SK-N-SH (cell line): ENCODE measurements around the gene NOX5. TPM values are rescaled to one million over a fixed set of nuclear protein-coding genes. Genes with fewer than 3 reads are reported as not detected.

Source experiments
- CTCF ChIA-PET: fragments of 300-600, 350-600 bp; formaldehyde crosslinking; extraction: SDS; loops from one replicate; lab custom pipeline; 2021; lab: Yijun Ruan, JAX
- POLR2A ChIA-PET: fragments of 350-600 bp; sonication (Branson Sonifier 250); formaldehyde crosslinking; extraction: SDS; loops from one replicate; lab custom pipeline; 2020; ENCODE audit warnings: antibody characterized with exemption, inconsistent platforms; lab: Yijun Ruan, JAX
- DNase-seq: peaks from one replicate; pipeline ENCODE4 v3.0.0; 2012
- H2AFZ ChIP-seq: fragments of 200-600 bp; sonication (generic); 2 replicates; pipeline ENCODE4 v1.8.1; 2016; ENCODE audit warnings: antibody characterized with exemption, mild to moderate bottlenecking, low read depth
- H3F3A ChIP-seq: fragments of 200-600 bp; sonication (generic); replicated peaks from 2 replicates; pipeline ENCODE3; 2016; ENCODE audit warnings: antibody characterized with exemption, mild to moderate bottlenecking; ENCODE audit not compliant: insufficient read depth
- H3K27ac ChIP-seq, 2 experiments: fragments of 200-500 bp in 1 of 2; fragments of 200-600 bp in 1 of 2; sonication (Bioruptor generic) in 1 of 2; sonication (generic), shearing (Covaris generic) in 1 of 2; 2 replicates each; pipeline versions ENCODE4 v1.5.1 to v1.6.1; 2014 to 2016; ENCODE audit warnings: low read depth in 2 of 2, inconsistent platforms in 1 of 2, low read length in 1 of 2, mild to moderate bottlenecking in 1 of 2, mixed read lengths in 1 of 2
- H3K27me3 ChIP-seq: fragments of 200-600 bp; sonication (generic), shearing (Covaris generic); 2 replicates; pipeline ENCODE4 v1.6.1; 2016; ENCODE audit warnings: mixed run types; ENCODE audit not compliant: insufficient read depth
- H3K36me3 ChIP-seq, 2 experiments: fragments of 200-500 bp in 1 of 2; fragments of 200-600 bp in 1 of 2; sonication (Bioruptor generic) in 1 of 2; sonication (generic) in 1 of 2; replicated peaks in 1 of 2; 2 replicates each; pipeline versions ENCODE3 to v1.5.1; 2014 to 2016; ENCODE audit warnings: low read length in 1 of 2, mild to moderate bottlenecking in 1 of 2; ENCODE audit not compliant: insufficient read depth in 2 of 2, control insufficient read depth in 1 of 2
- H3K4me1 ChIP-seq, 2 experiments: fragments of 200-500 bp in 1 of 2; fragments of 200-600 bp in 1 of 2; sonication (Bioruptor generic) in 1 of 2; sonication (generic), shearing (Covaris generic) in 1 of 2; 2 replicates each; pipeline versions ENCODE4 v1.5.1 to v1.6.1; 2014 to 2016; ENCODE audit warnings: low read depth in 1 of 2, low read length in 1 of 2, mixed run types in 1 of 2; ENCODE audit not compliant: insufficient read depth in 2 of 2, control insufficient read depth in 1 of 2
- H3K4me2 ChIP-seq: fragments of 200-600 bp; sonication (generic), shearing (Covaris generic); 2 replicates; pipeline ENCODE4 v1.6.1; 2017; ENCODE audit warnings: mixed run types
- H3K4me3 ChIP-seq, 2 experiments: fragments of 200-500 bp in 1 of 2; fragments of 200-600 bp in 1 of 2; sonication (Bioruptor generic) in 1 of 2; sonication (generic), shearing (Covaris generic) in 1 of 2; 2 replicates each; pipeline versions ENCODE4 v1.5.1 to v1.8.1; 2014 to 2016; ENCODE audit warnings: low read depth in 2 of 2, inconsistent platforms in 1 of 2, low read length in 1 of 2, mild to moderate bottlenecking in 1 of 2, mixed read lengths in 1 of 2, moderate library complexity in 1 of 2
- H3K79me2 ChIP-seq: fragments of 200-600 bp; sonication (generic); 2 replicates; pipeline ENCODE4 v1.8.1; 2017; ENCODE audit warnings: mild to moderate bottlenecking; ENCODE audit not compliant: insufficient read depth
- H3K9ac ChIP-seq: fragments of 200-600 bp; sonication (generic); 2 replicates; pipeline ENCODE4 v1.6.1; 2017; ENCODE audit warnings: mixed run types
- H3K9me2 ChIP-seq: fragments of 200-600 bp; sonication (generic); 2 replicates; pipeline ENCODE4 v1.6.1; 2017; ENCODE audit warnings: mixed run types
- H3K9me3 ChIP-seq: fragments of 200-600 bp; sonication (generic); 2 replicates; pipeline ENCODE4 v1.6.1; 2017; ENCODE audit warnings: mixed run types, mild to moderate bottlenecking, moderate library complexity
- H4K20me1 ChIP-seq: fragments of 200-600 bp; sonication (generic); 2 replicates; pipeline ENCODE4 v1.6.1; 2017; ENCODE audit warnings: mild to moderate bottlenecking, mixed run types; ENCODE audit not compliant: insufficient read depth
- CHD2 ChIP-seq: fragments of 150-350 bp; IDR thresholded peaks from 2 replicates; pipeline ENCODE4 v1.6.1; 2018; ENCODE audit warnings: low read length; ENCODE audit not compliant: partially characterized antibody
- CTCF ChIP-seq: fragments of 200-600 bp; sonication (generic); IDR thresholded peaks from 2 replicates; pipeline ENCODE4 v1.6.1; 2017; ENCODE audit warnings: antibody characterized with exemption, mild to moderate bottlenecking, moderate library complexity
- FOXJ3 ChIP-seq: sonication (generic); formaldehyde crosslinking; IDR thresholded peaks from 2 replicates; pipeline ENCODE4 v1.5.1; 2020; ENCODE audit warnings: mild to moderate bottlenecking, missing genetic modification reagents
- FOXM1 ChIP-seq: IDR thresholded peaks from 2 replicates; pipeline ENCODE4 v1.4.0; 2012; ENCODE audit warnings: low read depth, mild to moderate bottlenecking
- GATA2 ChIP-seq: sonication (generic); formaldehyde crosslinking; IDR thresholded peaks from 2 replicates; pipeline ENCODE4 v1.5.0; 2020; ENCODE audit warnings: mild to moderate bottlenecking, missing genetic modification reagents
- MAX ChIP-seq: IDR thresholded peaks from 2 replicates; pipeline ENCODE4 v1.4.0; 2012; ENCODE audit warnings: low read depth
- MXI1 ChIP-seq: IDR thresholded peaks from 2 replicates; pipeline ENCODE4 v1.6.1; 2012; ENCODE audit warnings: mild to moderate bottlenecking, low read depth, low read length, improper control_type of control experiment
- NFIC ChIP-seq: IDR thresholded peaks from 2 replicates; pipeline ENCODE4 v1.4.0; 2012; ENCODE audit warnings: borderline replicate concordance
- NRF1 ChIP-seq: IDR thresholded peaks from 2 replicates; pipeline ENCODE4 v1.6.1; 2012; ENCODE audit warnings: low read depth, mild to moderate bottlenecking, low read length
- PBX3 ChIP-seq: IDR thresholded peaks from 2 replicates; pipeline ENCODE4; 2012
- POLR2AphosphoS5 ChIP-seq: IDR thresholded peaks from 2 replicates; pipeline ENCODE4 v1.6.1; 2012; ENCODE audit warnings: low read depth, low read length
- RCOR1 ChIP-seq: fragments of 150-350 bp; IDR thresholded peaks from 2 replicates; pipeline ENCODE4 v1.6.1; 2017; ENCODE audit warnings: antibody characterized with exemption, low read length
- REST ChIP-seq: IDR thresholded peaks from 2 replicates; pipeline ENCODE4 v1.6.1; 2012; ENCODE audit warnings: mild to moderate bottlenecking, low read depth, low read length, moderate library complexity
- RFX5 ChIP-seq: IDR thresholded peaks from 2 replicates; pipeline ENCODE4 v1.6.1; 2012; ENCODE audit warnings: mild to moderate bottlenecking, improper control_type of control experiment, low read length
- RXRA ChIP-seq: IDR thresholded peaks from 2 replicates; pipeline ENCODE4 v1.4.0; 2012; ENCODE audit warnings: low read depth, mild to moderate bottlenecking, borderline replicate concordance
- SMC3 ChIP-seq: IDR thresholded peaks from 2 replicates; pipeline ENCODE4 v1.6.1; 2012; ENCODE audit warnings: low read depth, low read length, improper control_type of control experiment
- TEAD4 ChIP-seq: IDR thresholded peaks from 2 replicates; pipeline ENCODE4 v1.4.0; 2012; ENCODE audit warnings: mild to moderate bottlenecking, borderline replicate concordance; ENCODE audit not compliant: insufficient read depth
- WGBS: methylation state at CpG from one replicate; pipeline ENCODE4 v1.1.6; 2017; ENCODE audit warnings: low lambda C conversion rate; 5-methylcytosine and 5-hydroxymethylcytosine counted together
- polyA plus RNA-seq, 3 experiments: library from polyadenylated mRNA; depleted of rRNA; stranded (reverse); fragments of >200 nt; gene quantifications; 2 replicates each; pipeline ENCODE4 v1.2.3, GENCODE V29; 2012
- TF ChIP-seq, protein P1 (sequence below): fragments of 150-350 bp; IDR thresholded peaks from 2 replicates; pipeline ENCODE4 v1.6.1; 2016; ENCODE audit warnings: mild to moderate bottlenecking, low read depth, low read length
- TF ChIP-seq, protein P2 (sequence below): IDR thresholded peaks from 2 replicates; pipeline ENCODE4 v1.4.0; 2012; ENCODE audit warnings: low read depth, borderline replicate concordance

The NOX5 gene
- polyA plus RNA-seq, 1 of the 3 experiments (the other 2 are of a cell fraction) = 0.05 TPM

GRCh38 chr15:69105451-69105985 lies 91.0 kb downstream of the NOX5 start (continued):
- TF ChIP-seq CTCF = no peak

- 63% methylated on average over 4 of the region's 4 CpGs for WGBS
- Histone ChIP-seq H3K9ac (no peak overlapping the region), H3K9me2 (no peaks in the 10 kb centered on the region)
Measured at GRCh38 chr15:69107025-69107620, 92.6 kb downstream of the NOX5 start.

More at GRCh38 chr15:69107025-69107620, 92.6 kb downstream of the NOX5 start:
- H4K20me1 ChIP-seq = no peaks in the 10 kb centered on the region
- no peaks in the 10 kb centered on the region for H3K36me3 ChIP-seq
- H3K4me1 ChIP-seq = no peaks in the 10 kb centered on the region
- no peak overlapping the region for H3K4me2 ChIP-seq
- no peak overlapping the region for H3K27ac ChIP-seq
- H3K4me3 ChIP-seq = no peak overlapping the region
- no peak overlapping the region for H2AFZ ChIP-seq
- H3K27me3 ChIP-seq = peaks cover 10% of the 10 kb centered on the region
- H3K79me2 ChIP-seq = no peaks in the 10 kb centered on the region
- H3F3A ChIP-seq = no peaks in the 10 kb centered on the region
- CTCF ChIA-PET = no interaction called here
- no peaks in the 10 kb centered on the region for H3K9me3 ChIP-seq
- POLR2A ChIA-PET = no interaction called here
- TF ChIP-seq RXRA = no peak
- no peak for TF ChIP-seq MAX
- no peak for TF ChIP-seq GATA2 (CRISPR knock-in tag)
- no peak for TF ChIP-seq CTCF
- TF ChIP-seq FOXM1 = no peak
- TF ChIP-seq FOXJ3 (CRISPR knock-in tag) = no peak
- TF ChIP-seq PBX3 = no peak
- TF ChIP-seq REST = no peak
- TF ChIP-seq TEAD4 = no peak
- no peak for TF ChIP-seq MXI1
- TF ChIP-seq, protein P1, sequence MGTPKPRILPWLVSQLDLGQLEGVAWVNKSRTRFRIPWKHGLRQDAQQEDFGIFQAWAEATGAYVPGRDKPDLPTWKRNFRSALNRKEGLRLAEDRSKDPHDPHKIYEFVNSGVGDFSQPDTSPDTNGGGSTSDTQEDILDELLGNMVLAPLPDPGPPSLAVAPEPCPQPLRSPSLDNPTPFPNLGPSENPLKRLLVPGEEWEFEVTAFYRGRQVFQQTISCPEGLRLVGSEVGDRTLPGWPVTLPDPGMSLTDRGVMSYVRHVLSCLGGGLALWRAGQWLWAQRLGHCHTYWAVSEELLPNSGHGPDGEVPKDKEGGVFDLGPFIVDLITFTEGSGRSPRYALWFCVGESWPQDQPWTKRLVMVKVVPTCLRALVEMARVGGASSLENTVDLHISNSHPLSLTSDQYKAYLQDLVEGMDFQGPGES = no peak
- no peak for TF ChIP-seq RFX5
- TF ChIP-seq NRF1 = no peak
- no peak for TF ChIP-seq RCOR1
- no peak for TF ChIP-seq POLR2AphosphoS5
- no peak for TF ChIP-seq CHD2
- TF ChIP-seq, protein P2, sequence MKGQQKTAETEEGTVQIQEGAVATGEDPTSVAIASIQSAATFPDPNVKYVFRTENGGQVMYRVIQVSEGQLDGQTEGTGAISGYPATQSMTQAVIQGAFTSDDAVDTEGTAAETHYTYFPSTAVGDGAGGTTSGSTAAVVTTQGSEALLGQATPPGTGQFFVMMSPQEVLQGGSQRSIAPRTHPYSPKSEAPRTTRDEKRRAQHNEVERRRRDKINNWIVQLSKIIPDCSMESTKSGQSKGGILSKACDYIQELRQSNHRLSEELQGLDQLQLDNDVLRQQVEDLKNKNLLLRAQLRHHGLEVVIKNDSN = no peak
- TF ChIP-seq NFIC = no peak
- no peak for TF ChIP-seq SMC3
- no peak for DNase-seq
